HG02852 (cell line): Measurements from ENCODE around the gene PTPRC.
A peak's percentile ranks its signal among the peaks of the same experiment; 100 is the strongest.

Experiments
- ATAC-seq: cut with Tn5 transposase; IDR thresholded peaks from one replicate; pipeline ENCODE4 v1.9.1; 2021; ENCODE audit warnings: mild to moderate bottlenecking, moderate library complexity; ENCODE audit not compliant: unreplicated experiment

PTPRC gene

GRCh38 chr1:198641501-198641900 lies 2.7 kb downstream of the PTPRC start:
- ATAC-seq: peak; percentile 52

GRCh38 chr1:198641966-198642668 lies 3.3 kb downstream of the PTPRC start:
- ATAC-seq: no peak

DNA sequence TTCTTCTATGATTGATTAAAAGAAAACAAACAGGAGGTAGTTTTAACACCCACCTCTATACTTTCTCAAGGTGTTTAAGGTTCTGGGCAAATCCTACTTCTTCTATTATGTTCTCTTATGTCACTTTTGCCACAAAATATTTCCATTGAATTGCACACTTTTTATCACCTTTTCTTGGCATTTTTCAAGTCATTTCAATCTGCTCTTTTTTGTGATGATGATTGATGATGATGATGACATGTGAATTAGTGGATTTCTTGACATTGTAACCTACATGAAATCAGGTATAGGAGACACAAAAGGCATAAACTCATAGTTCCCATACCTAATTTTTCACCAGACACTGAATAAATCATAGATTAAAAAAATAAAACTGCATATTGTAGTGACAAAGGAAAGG lies 4.1 kb downstream of the PTPRC start:
- ATAC-seq: no peak

DNA sequence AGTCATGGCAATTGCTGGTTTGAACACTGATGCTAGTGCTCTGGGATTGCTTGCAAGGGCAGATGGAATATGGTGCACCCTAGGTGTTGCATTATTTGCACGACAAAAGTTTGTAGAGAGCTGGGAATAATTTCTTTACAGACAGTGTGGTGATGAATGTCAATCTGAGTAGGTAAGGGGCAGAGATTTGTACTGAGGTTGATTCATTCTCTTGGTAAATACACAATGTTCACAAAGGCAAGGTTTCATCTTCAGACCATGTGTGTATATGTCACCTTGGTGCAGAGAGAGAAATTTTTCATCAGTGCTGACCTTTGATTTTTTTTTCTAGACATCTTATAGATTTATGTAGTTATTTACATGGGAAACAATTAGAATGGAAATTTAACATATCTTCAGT lies 5.0 kb downstream of the PTPRC start:
- no peak for ATAC-seq

- no peak for ATAC-seq
Observed at GRCh38 chr1:198647055-198647454, 8.2 kb downstream of the PTPRC start.

DNA sequence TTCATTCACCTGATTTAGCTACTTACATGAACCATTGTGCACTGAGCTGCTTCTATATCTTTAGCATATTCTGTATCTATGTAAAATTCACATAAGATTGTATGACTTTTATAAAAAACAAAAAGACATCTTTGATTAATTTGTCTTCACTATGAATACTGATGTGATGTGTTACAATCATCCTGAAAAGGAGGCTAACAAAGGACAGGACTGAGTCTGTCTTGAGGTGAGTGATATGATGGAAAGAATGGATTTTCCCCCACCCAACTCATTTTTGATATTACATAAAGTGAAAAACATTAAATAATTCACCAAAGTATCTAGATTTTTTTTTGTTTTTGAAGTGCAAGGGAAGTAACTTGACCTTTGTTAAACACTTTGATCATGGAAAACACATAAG lies 9.8 kb downstream of the PTPRC start:
- no peak for ATAC-seq

DNA sequence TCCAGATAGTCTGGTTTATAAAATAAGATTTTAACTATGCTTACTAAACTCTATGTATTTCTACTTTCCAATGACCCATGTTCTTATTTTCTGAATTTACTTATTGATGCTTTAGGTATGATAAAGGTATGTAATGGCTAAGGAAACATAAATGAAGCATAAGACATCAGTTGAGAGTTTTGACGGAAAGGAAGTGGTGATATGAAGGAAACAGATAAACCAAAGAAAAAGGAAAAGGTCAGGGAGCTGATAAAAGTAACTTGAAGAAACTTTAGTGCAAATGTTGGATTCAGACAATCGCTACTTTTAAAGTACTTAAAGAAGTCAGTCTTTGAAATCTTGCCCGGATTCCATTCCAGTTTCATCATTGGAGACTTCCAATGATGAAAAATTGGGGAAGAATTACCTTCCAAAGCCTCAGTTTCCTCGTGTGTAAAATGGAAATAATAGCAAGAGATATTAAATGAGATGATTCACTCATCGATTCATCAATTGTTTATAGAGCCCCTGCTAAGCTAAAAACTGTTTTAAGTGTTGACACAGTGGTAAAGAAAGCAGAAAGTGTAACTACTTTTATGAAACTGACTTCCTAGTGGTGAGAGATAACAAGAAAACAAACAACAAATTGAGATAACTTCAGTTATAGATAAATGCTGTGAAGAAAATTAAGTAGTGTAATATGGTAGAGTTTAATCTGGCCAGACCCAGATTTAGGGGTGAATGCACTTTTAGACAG lies 10.6 kb downstream of the PTPRC start:
- peak; percentile 23 for ATAC-seq

- ATAC-seq: peak; percentile 49
Observed at GRCh38 chr1:198649968-198650338, 11.1 kb downstream of the PTPRC start.

GRCh38 chr1:198650506-198650905 lies 11.7 kb downstream of the PTPRC start:
- ATAC-seq: no peak

DNA sequence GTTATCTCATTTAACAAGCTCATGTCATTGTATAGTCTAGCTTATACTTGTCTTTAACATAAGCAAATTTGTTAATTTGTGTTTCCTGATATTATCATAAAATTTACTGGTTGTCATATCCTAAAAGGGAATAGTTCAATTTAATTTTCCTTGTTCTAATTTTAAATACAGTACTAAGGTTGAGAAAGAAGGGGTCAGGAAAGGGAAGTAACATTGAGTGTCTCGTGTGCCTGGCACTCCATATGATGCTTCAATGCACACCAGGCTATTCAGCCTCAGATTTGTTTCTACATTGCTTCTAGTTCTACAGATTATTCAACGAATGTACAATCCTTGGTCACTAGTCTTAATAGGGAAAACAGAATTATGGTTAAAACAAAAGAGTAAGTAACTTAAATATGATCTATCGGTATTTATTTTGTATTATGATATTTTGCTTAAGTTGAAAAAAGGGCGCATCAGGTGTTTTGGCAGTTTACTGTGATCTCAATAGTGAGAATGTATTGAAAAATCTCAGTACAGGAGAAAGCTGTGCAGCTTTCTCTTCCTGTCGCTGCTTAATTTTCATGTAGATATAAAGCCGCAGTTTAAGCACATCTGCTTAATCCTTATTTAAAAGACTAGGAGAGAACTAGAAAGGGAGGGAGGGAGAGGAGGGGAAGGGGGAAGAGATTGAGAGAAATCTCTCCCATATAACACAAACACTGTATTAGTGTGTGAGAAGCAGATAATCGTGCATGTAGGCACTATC lies 13.0 kb downstream of the PTPRC start:
- peak; percentile 43 for ATAC-seq

- ATAC-seq: no peak
Observed at GRCh38 chr1:198653808-198654413, 15.1 kb downstream of the PTPRC start.

DNA sequence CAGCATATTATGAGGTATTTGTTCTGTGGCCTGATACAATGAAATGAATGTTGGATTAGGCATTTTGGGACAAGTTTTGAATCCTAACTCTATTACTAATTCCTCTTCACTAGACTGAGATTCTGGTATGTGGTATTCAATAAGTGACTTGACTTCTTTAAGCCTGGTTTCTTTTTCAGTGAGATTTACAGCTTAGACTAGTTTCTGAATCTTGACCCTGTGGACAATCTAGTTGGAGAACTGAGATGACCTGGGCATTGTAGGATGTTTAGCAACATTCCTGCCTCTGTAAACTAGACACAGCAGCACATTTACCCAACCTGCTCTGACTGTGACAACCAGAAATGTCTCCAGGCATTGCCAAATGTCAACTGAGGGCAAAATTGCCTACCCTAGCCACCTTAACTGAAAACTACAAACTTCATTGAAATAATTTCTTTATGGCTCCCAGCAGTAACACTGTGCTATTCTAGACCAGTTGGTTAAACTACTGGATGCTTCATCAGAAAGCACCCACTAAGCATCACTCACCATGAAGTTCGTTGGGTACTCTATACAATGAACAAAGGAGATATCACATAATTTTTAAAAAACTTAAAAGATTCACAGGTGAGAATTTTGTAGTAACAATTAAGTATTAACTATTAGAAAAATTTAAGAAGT lies 16.8 kb downstream of the PTPRC start:
- ATAC-seq: peak; percentile 36

DNA sequence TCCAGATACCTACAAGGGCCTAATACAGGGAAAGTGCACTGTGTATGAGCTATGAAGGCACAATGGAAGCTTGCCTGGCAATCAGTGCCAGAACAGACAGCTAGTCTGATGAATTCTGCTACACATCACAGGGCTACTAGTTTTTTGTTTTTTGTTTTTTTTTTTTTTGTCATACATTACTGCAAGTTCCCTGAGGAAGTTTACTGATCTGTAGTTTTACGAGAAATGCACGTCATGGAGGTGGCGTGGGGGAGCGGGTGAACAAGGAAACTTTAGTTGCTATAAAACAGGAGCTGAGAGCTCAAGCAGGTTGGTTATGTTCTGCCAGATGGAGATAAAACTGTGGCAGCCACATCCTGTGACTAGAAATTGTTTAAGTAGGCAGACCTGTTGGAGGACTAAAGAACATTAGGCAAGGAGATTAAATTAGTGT lies 17.7 kb downstream of the PTPRC start:
- no peak for ATAC-seq

- ATAC-seq: peak; percentile 53
Observed at GRCh38 chr1:198657550-198658064, 18.8 kb downstream of the PTPRC start.

GRCh38 chr1:198660341-198661261 lies 21.8 kb downstream of the PTPRC start:
- peak; percentile 55 for ATAC-seq

- ATAC-seq: no peak
Observed at GRCh38 chr1:198662821-198663220, 24.0 kb downstream of the PTPRC start.

DNA sequence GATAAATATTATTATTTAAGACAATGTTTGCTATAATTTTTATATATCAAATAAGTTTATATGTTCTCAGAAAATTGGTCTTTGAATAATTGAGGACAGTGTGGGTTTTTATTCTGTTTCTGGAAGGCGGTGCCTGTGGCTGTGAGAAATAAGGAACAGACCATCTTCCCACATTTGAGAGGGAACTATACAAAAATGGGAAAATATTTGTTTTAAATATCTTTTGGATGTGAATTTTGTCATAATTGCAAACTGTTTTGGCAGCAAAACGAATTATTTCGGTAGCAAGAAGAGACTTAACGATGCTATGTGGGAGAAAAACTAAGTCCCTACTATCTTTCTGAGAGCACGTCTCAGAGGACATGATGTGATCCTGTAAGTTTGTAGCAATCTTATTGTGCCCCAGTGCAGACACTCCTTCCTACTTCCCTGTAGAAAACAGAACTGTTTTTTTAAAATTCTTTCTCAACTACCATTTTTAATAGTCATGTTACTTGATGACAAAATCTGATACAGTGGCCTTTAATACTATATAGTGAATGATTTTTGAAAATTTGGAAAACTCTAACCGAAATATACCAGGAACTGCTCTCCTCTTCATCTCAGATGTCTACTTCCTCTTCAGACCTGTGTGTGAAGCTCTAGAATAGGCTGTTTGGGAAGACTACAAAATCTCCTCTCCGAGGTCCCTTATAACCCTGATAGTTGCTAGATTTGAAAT lies 25.4 kb downstream of the PTPRC start:
- no peak for ATAC-seq

DNA sequence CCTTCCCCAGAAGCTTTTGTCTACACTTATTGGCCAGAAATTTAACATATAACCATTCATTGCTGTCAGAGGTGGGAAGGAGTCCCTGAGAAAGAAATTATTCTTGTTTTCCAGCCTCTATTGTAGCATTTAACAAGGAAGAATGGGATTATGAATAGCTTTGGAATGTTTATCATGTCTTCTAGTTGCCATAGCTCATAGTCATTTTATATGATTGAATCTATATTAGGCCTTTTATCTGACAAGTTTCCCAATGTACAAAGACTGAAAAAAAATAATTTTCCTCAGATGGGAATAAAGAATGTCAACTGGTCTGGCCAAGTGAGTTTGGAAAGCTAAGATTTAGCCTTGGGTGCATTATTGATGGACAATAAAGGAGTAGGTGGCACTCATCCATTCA lies 28.3 kb downstream of the PTPRC start:
- ATAC-seq: no peak

- no peak for ATAC-seq
Observed at GRCh38 chr1:198667807-198668206, 29.0 kb downstream of the PTPRC start.
